Measurements from ENCODE around the gene SPG7.

- TF ChIP-seq, protein P1, sequence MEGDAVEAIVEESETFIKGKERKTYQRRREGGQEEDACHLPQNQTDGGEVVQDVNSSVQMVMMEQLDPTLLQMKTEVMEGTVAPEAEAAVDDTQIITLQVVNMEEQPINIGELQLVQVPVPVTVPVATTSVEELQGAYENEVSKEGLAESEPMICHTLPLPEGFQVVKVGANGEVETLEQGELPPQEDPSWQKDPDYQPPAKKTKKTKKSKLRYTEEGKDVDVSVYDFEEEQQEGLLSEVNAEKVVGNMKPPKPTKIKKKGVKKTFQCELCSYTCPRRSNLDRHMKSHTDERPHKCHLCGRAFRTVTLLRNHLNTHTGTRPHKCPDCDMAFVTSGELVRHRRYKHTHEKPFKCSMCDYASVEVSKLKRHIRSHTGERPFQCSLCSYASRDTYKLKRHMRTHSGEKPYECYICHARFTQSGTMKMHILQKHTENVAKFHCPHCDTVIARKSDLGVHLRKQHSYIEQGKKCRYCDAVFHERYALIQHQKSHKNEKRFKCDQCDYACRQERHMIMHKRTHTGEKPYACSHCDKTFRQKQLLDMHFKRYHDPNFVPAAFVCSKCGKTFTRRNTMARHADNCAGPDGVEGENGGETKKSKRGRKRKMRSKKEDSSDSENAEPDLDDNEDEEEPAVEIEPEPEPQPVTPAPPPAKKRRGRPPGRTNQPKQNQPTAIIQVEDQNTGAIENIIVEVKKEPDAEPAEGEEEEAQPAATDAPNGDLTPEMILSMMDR (conservative IDR thresholded peaks at IDR 0.05; ENCODE audit: low read length) = no peak
- TF ChIP-seq EZH2phosphoT487 (IDR thresholded peaks at IDR 0.05; ENCODE audit: borderline replicate concordance) = no peak
These were observed 16.1 kb upstream of the SPG7 start for GRCh38 chr16:89491974-89492687.
